Measurements from ENCODE around the gene SRL.
"Not testable (repeated sequence)": the region's sequence is repeated elsewhere in the genome, so short reads cannot be mapped to it uniquely, and the experiment has no call there.

The SRL gene

DNA sequence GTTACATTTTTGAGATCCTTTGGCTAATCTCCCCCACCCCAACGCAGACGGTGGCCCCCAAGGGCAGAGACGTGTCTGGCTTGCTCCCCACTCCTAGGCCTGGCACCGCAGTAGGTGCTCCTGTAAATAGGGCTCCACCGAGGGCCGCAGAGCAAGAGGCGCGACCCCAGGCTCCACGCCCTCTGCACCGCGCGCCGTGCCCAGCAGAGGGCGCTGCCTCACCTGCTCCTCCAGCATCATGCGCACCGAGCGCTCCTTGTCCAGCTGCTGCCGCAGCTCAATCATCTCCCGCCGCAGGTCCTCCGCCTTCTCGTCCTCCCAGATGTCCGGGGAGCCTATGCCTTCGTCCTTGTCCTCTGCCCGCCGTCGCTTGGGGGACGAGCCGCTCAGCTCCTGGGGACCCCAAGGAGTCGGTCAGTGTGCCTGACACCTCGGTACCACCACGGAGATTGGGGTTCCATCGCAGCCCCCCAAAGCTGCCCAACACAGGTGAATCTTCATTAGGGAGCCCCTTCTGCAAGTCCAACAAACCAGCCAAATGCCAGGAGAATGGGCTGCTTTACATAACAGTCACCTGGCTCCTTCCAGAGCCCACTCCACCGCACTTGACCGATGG is 19.8 kb upstream of the SRL start:
- peak in 1 of 3 donors; percentile 31 for DNase-seq (ENCODE audit: low read depth in 3 of 3)

- DNase-seq (ENCODE audit: low read depth in 3 of 3), result no peak
These were observed 18.5 kb upstream of the SRL start for GRCh38 chr16:4260360-4260759.

- DNase-seq (ENCODE audit: low read depth in 3 of 3), result no peak
These were observed 16.0 kb upstream of the SRL start for GRCh38 chr16:4257646-4258556.

- DNase-seq (ENCODE audit: low read depth in 3 of 3), result peak; percentile 99 to 100 (median 99)
These were observed 11.7 kb upstream of the SRL start for GRCh38 chr16:4253394-4254150.

DNA sequence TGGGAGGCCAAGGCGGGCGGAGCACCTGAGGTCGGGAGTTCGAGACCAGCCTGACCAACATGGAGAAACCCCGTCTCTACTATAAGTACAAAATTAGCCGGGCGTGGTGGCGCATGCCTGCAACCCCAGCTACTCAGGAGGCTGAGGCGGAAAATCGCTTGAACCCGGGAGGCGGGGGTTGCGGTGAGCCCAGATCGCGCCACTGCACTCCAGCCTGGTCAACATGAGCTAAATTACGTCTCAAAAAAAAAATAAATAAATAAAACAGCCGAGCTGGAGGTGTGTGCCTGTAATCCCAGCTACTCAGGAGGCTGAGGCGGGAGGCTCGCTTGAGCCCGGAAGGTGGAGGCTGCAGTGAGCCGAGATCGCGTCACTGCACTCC is 11.1 kb upstream of the SRL start:
- not testable (repeated sequence) for DNase-seq (ENCODE audit: low read depth in 3 of 3)

DNA sequence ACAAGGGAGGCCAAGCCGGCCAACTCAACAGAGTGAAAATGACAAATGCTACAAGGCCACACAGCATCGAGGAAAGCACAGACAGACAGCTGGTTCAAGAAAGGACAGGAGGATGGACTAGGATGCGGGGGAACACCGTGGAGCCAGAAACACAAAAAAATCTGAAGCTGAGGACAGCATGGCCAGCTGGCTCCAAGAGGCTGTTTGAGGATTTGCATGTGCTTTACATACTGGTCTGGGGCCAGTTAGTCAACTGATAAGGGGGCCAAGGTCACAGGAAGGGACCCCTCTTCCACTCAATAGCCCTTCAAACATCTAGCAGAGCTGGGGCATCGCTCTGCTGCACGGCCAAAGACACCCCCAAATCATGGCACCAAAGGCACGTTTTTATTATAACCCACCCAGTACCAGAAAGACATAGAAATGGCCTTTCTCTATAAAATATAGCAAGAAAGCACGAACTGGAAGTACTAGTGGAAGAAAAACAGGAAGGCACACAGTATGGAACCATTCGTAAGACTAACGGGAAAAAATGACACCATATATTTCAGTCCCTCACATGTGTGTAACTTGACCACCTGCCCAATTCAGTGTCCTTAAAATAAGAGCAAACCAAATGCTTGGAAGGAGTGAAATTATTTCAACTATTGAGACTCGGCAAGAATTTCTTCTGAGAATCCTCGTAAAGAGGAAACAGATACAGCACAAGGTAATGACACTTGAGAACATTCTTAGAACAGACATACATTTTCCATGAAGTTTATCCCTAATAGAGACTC is 7.8 kb upstream of the SRL start:
- no peak for DNase-seq (ENCODE audit: low read depth in 3 of 3)

- DNase-seq (ENCODE audit: low read depth in 3 of 3), result no peak
These were observed 5.5 kb upstream of the SRL start for GRCh38 chr16:4247460-4247784.

DNA sequence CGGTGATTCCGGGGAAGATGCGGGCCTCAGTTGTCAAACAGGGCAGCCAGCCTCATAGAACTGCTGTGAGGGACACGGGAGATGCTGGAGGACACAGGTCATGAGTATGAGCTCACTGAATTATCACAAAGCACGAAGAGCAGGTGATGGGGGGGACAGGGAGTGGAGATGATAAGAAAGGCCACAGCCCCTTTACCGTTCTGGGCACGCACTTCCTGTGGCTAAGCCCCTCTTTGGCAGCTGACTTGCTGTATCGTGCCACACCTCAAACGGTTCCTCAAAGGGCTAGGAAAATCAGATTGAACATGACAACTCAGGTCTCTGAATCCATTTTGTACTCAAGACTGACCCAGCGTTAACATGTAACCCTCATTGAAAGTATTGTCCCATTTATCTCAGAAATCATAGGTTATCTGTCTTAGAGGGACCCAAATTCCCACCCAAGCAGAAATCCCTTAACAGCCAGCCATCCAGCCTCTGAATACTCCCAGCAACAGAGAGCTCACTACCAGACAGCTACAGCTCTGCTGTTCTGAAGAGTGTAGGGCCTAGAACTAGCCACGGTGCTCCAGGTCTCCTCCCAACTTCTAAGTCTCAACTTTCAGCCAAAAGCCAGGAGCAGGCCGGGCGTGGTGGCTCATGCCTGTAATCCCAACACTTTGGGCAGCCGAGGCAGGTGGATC is 5.0 kb upstream of the SRL start:
- DNase-seq (ENCODE audit: low read depth in 3 of 3), result no peak

GRCh38 chr16:4245077-4245791 is 3.4 kb upstream of the SRL start:
- DNase-seq (ENCODE audit: low read depth in 3 of 3), result no peak

DNA sequence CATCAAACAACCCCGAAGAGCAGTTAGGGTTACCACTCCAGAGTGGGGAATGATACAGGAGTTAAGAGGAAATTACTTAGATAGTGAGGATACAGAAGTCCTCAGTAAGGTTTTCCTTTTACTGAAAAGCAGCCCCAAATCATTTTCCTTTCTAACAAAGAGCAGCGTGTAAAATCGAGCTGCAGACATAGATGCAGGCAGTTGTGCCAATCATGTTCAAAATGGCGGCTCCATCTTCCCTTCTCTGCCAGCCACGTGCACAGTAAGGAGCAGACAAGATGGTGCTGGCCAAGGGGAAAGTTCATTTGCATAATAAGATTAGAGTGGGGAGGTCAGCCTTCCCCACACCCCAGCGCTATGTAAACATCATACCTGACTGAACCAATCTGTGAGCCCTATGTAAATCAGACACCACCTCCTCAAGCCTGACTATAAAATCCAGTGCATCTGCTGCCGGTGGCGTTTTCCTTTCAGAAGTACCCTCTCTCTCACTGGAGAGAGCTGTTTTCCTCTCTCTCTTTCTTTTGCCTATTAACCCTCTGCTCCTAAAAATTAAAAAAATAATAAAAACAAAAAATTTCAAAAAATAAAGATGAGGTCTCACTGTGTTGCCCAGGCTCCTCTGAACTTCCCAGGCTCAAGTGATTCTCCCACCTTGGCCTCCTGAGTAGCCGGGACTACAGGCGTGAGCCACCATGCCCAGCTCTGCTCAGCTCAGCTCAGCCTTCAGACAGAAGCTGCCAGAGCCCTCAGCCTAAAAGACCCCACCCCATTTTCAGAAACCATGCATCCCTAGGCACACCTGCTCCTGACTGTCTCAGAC is 2.6 kb upstream of the SRL start:
- DNase-seq (ENCODE audit: low read depth in 3 of 3), result no peak

- no peak for DNase-seq (ENCODE audit: low read depth in 3 of 3)
These were observed 487 bp downstream of the SRL start for GRCh38 chr16:4241258-4241927.

DNA sequence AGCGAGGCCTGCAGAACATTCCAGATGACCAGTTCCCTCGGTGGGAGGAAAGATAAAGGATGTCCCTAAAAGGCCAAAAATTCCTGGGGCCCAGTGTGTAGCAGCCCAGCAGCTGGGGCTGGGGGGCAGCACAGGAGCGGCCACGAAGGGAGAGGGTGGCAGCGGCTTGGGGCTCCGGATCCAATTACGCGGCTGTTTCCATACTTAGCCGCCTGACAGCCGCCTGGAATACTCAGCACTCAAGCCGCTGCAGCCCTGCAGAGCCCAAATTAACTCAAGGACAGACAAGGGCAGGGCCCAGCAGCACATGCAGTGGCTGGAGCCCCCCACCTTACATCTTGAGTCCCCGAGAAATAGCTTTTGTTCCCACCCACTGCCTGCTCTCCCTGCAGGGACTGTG is 1.3 kb downstream of the SRL start:
- DNase-seq (ENCODE audit: low read depth in 3 of 3), result no peak

GRCh38 chr16:4239682-4240175 is 2.2 kb downstream of the SRL start:
- no peak for DNase-seq (ENCODE audit: low read depth in 3 of 3)

DNA sequence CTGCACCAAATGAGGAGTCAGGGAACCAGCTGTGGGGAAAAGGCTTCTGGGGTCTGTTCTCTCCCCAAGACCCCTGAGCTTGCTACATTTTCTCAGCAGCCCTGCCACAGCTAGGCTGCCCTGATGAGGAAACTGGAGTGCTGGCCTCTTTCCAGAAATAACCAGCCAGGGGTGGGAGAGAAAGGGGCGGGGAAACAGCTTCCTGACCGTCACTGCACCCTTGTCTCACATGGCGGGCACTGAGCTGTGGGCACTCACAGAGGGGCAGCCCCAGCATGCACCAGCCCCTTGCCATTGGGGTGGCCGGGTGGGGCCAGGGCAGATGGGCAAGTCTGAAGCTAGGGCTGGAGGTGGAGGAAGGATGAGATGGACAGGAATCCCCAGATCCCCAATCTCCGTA is 2.9 kb downstream of the SRL start:
- no peak for DNase-seq (ENCODE audit: low read depth in 3 of 3)

- DNase-seq (ENCODE audit: low read depth in 3 of 3), result no peak
These were observed 8.4 kb downstream of the SRL start for GRCh38 chr16:4233431-4233830.

DNA sequence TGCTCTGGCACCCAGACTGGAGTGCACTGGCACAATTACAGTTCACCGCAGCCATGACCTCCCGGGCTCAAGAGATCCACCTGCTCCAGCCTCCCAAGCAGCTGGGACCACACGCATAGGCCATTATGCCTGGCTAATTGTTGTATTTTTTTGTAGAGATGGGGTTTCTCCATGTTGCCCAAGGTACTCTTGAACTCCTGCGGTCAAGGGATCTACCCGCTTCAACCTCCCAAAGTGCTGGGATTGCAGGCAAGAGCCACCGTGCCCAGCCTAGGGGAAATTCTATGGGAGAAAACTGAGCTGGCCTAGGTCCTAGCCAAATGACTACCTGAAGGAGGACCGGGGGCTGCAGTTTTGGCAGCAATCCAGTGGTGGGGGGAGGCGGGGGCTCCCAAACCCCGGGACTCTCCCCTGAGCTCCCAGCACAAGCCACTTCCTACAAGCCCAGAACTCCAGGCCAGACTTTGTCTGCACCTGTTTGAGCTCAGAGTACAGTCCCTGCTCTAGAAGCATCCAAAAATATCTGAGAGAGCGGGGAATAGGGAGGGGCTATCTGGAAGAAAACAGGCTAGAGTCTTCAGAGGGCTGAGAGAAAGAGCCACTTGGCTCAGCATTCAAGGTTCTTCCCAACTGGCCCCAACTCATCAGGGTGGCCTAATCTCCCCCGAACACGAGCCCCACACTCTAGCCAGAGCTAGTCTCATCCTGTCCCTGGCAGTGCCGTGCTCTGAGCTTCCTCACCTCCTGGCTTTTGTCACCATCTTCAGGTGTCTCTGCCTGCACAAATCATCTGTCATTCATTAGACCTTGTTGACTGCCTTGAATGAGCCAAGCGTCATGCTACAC is 9.1 kb downstream of the SRL start:
- no peak for DNase-seq (ENCODE audit: low read depth in 3 of 3)

DNA sequence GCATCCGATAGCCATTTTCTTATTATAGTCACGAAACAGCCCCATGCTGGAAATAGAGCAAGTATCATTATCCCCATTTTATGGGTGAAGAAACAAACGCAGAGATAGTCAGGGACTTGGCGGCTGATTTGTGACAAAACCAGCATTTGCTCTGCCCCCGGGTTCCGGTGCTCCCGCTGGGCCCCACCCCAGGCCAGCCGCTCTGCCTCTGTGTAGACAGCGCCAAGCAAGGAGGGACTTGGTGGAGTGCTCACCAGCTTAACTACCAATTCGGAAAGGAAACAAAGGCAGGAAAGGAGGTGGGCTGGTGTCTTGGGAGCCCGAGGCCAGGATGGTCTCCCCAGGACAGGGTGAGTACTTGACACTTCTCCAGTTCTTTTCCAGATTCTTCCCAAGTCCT is 10.0 kb downstream of the SRL start:
- DNase-seq (ENCODE audit: low read depth in 3 of 3), result no peak

DNA sequence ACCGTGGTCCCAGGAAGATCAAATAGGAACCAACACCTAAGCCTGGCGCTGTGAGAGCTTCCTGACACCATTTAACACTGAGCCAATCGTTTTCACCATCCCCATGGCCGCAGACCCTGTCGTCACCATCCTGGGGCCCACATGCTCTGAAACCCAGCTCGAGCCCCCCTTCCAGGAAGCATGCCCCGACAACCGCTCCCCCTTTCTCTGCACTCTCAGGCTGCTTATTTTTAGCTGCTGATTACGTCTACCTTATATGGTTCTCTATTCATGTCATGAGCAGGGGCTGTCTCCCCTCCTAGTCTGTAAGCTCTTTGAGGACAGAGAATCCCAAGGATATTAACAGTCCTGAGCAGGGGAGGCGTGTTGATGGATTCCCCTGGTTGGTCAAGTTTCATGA is 10.5 kb downstream of the SRL start:
- DNase-seq (ENCODE audit: low read depth in 3 of 3), result no peak

Measured in stimulated activated CD4-positive, alpha-beta T cell treated with anti-CD3 and anti-CD28 coated beads, TNF-alpha, amount 100 ng/mL, for 48 hours (primary cell).